A549 (cell line): ENCODE results near the gene MAP3K5.

ENCODE experiments used
- EHMT2 ChIP-seq: fragments of 200-600 bp; sonication (generic); IDR thresholded peaks from 2 replicates; pipeline ENCODE4 v1.6.1; 2016; ENCODE audit warnings: antibody characterized with exemption, low read depth, mild to moderate bottlenecking, moderate library complexity
- POLR2A ChIP-seq: IDR thresholded peaks from 2 replicates; pipeline ENCODE4 v1.6.1; 2012; ENCODE audit warnings: mild to moderate bottlenecking, low read length
- TF ChIP-seq, protein P1 (sequence below): fragments of >200 bp; sonication (Bioruptor Twin); formaldehyde crosslinking; IDR thresholded peaks from 3 replicates; pipeline ENCODE4 v1.5.1; 2016
- TF ChIP-seq, protein P2 (sequence below): fragments of 150-350 bp; IDR thresholded peaks from 2 replicates; pipeline ENCODE4 v1.6.1; 2014; ENCODE audit warnings: low read depth, mild to moderate bottlenecking, low read length

DNA sequence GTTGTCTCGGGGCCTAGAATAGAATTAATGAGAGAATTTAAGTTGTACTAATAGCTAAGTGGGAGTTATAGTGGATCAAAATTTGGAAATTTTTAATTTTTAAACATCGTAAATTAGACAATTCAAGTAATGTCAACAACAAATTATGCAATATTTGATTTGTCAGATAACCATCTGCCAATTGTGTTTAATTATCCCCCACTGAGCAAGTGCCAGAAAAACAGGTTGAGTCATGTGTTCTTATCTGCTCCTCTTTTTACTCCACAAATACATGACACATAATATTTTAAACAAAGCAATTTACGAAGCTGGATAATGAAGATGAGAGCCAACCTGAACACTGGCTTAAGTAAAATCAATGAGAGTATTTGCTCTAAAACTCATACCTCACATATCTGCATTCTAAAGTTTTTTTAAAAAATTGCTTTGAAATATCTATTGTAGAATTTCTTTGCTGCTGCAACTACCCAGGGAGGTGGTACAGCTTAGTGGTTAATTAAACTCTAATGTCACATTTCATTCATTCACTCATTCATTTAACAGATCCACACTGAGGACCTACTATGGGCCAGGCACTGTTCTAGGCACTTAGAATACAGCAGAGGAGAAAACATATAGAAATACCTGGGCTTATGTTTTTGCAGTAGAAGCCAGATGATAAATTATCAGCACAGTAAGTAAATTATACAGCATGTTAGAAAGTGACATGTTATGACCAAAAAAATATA, 184.9 kb downstream of the MAP3K5 start:
- TF ChIP-seq, protein P1, sequence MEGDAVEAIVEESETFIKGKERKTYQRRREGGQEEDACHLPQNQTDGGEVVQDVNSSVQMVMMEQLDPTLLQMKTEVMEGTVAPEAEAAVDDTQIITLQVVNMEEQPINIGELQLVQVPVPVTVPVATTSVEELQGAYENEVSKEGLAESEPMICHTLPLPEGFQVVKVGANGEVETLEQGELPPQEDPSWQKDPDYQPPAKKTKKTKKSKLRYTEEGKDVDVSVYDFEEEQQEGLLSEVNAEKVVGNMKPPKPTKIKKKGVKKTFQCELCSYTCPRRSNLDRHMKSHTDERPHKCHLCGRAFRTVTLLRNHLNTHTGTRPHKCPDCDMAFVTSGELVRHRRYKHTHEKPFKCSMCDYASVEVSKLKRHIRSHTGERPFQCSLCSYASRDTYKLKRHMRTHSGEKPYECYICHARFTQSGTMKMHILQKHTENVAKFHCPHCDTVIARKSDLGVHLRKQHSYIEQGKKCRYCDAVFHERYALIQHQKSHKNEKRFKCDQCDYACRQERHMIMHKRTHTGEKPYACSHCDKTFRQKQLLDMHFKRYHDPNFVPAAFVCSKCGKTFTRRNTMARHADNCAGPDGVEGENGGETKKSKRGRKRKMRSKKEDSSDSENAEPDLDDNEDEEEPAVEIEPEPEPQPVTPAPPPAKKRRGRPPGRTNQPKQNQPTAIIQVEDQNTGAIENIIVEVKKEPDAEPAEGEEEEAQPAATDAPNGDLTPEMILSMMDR = no peak
- TF ChIP-seq, protein P2, sequence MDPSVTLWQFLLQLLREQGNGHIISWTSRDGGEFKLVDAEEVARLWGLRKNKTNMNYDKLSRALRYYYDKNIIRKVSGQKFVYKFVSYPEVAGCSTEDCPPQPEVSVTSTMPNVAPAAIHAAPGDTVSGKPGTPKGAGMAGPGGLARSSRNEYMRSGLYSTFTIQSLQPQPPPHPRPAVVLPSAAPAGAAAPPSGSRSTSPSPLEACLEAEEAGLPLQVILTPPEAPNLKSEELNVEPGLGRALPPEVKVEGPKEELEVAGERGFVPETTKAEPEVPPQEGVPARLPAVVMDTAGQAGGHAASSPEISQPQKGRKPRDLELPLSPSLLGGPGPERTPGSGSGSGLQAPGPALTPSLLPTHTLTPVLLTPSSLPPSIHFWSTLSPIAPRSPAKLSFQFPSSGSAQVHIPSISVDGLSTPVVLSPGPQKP = no peak
- TF ChIP-seq POLR2A = no peak
- no peak for TF ChIP-seq EHMT2
